HG03108 (cell line): Measurements from ENCODE around the gene SSC4D.

ENCODE experiments used
- ATAC-seq: cut with Tn5 transposase; IDR thresholded peaks from one replicate; pipeline ENCODE4 v1.9.1; 2021; ENCODE audit warnings: moderate library complexity; ENCODE audit not compliant: unreplicated experiment

Gene SSC4D

DNA sequence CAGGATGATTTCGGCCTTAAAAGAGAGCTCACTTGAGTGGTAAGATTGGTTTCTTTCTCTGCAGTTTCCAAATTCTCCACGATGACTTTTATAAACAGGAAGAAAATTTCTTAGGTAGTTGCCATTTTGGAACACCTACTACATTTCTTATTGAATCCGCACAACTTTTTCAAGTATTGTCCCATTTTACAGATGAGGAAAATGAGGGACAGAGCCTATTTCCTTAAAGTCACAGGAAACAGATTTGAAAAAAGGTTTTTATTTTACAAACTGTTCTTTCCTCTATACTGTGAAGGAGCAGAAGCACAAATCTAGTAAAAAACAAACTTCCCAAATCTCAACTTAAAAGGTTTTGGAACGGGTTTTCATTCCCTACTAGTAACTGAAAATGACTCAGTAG lies 53.4 kb downstream of the SSC4D start:
- ATAC-seq = no peak

DNA sequence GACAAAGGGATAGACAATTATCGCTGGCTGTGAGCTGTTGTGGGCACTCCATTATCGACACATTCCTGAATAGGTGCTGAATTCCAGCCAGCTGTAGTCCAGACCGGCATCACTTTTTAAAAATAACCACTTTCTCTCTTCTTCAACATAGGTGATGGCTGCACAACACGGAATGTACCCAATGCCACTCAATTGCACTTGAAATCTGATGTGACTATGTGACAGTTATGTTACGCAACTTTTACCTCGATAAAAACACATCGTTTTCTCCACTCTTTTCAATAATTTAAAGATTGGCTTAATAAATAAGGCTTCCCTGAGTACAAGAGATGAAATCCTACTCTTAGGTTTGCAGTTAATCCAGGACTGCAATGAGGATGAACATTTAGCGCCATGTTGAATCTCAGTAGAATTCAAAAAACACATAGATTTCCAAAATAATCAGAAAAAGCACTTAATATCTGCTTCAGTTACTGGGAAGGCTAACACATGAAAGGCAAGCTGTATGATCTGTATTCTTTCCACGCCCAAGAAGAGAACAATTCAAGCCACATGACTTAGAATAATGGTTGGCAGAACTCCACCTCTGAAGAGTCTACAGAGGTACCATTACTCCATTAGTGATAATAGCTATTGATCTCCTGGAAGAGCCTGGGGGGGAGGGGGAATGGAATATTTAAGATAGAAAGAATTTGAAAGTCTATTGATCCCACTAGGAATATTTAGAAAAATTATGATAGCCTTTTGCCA lies 54.3 kb downstream of the SSC4D start:
- no peak for ATAC-seq

DNA sequence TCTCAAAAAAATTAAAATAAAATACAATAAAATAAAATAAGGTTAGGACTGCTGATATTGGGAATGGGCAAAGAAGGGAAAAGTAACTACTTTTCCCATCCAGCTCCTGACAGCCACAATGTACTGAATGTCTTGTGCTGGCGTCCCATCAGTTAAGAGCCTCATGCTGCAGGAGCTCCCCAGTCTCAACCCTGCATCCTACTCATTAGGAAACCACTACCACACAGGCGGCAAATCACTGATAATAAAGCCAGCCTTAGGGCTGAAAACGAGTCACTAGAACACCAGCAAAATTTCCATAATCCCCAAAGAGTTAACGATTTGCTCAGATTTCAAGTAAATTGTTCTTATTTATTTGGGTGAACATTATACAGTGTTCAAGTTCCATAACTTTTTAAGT lies 55.0 kb downstream of the SSC4D start:
- no peak for ATAC-seq

DNA sequence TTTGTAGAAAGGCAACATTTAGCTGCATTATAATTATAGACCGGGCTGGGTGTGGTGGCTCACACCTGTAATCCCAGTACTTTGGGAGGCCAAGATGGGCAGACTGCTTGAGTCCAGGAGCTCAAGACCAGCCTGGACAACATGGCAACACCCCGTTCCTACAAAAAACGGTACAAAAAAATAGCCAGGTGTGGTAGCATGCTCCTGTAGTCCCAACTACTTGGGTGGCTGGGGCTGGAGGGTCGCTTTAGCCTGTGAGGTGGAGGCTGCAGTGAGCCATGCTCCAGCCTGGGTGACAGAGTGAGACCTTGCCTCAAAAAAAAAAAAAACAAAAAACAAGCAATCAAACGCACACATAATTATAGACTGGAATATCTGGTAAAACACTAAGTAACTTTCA lies 55.8 kb downstream of the SSC4D start:
- no peak for ATAC-seq

DNA sequence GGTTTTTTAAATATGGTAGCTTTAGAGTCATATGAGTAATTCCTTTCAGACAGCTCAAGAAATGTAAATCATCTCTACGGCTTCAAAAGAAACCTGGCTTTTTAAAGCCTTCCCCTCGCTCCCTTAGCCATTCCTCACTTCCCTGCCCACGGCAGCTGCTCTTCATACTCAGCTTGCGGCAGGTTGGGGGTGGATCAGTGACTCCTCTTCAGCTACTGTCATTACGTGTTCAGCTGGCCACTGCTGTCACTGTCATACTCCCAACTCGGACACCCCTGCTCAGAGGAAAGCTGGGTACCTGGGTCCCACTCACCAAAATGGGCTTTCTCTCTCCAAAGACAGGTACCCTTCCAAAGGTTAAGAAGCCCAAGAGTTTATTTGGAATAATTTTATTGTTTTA lies 57.3 kb downstream of the SSC4D start:
- ATAC-seq = no peak

DNA sequence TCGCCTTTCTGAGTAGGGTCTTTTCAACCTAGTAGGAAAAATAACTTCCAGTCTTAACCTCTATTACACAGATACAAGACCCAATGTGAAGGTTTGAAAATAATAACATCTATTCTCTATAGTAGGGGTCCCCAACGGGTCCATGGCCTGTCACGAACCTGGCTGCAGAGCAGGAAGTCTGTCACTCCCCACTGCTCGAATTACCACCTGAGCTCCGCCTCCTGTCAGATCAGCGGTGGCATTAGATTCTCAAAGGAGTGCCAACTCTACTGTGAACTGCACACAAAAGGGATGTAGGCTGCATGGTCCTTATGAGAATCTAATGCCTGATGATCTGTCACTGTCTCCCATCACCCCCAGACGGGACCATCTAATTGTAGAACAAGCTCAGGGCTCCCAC lies 58.1 kb downstream of the SSC4D start:
- no peak for ATAC-seq

DNA sequence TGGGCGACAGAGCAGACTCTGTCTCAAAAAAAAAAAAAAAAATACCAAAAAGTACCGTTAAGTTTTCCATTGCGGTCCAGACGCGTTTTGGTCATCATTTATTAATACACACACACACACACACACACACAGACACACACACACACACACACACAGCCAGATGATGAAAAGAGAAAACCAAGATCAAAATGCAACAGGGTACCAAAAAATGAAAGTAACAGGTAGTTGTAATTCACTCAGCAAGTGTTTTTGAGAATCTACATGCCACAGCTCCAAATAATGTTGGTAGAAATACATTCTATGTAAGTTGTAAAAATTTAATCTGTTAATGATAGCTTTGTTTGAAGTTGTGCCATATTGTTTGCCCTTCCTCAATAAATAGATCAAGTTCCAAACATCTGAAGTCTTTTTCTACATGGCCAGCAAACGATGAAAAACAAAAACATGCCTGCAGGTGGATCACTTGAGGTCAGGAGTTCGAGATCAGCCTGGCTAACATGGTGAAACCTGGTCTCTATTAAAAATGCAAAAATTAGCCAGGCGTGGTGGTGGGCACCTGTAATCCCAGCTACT lies 60.1 kb downstream of the SSC4D start:
- ATAC-seq = no peak

DNA sequence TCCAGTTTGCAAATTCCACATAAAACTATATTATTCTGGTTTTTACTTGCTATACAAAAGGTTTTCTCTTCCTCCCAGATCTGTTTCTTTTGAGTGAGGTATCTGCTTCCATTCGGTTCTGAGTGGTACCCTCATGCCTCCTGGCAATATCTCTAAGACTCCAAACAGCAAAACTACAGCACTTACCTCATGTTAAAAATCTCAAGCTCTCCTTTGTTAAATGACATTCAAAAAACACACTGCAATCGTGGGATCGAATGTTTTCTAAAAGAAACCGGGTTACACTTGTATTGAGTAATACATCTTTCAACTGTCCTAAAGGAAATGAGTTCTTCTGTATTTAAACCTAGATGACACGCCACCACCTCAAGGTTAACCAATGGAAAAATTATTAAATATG lies 61.8 kb downstream of the SSC4D start:
- no peak for ATAC-seq

DNA sequence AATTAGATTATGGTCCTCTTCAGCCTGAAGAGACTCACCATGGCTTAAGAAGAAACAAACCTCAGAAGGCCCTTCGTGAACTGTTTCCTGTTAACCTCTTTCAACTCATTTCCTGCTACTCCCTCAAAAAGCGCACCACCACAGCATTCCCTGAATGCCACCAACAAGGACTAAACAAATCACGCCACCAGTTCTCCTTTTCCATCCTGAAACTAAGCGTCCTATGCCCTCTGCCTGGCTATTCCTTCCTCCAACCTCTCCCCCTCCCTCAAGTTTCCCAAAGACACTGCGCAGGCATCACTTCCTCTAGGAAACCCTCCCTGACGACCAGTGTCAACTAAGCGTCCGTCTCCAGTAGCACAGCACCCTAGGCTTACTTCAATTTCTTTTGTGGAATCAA lies 62.7 kb downstream of the SSC4D start:
- ATAC-seq = no peak

DNA sequence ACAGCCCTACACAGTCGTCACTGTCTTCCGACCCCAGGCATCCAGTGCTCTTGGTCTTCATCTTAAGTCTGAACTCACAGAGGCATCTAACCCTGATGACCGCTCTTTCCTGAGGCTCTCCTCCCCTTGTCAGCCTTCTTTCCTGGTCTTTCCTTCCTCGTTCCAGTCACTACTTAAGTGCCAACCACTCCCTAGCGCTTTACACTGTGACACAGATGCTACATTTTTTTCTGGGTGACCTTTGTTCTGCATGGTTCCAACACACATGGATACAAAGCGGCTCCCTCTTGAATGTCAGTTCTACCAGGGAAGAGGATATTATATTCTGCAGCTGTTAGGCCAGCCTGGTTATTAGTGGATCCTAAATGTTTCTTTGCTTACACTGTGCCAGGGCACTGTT lies 63.4 kb downstream of the SSC4D start:
- no peak for ATAC-seq

DNA sequence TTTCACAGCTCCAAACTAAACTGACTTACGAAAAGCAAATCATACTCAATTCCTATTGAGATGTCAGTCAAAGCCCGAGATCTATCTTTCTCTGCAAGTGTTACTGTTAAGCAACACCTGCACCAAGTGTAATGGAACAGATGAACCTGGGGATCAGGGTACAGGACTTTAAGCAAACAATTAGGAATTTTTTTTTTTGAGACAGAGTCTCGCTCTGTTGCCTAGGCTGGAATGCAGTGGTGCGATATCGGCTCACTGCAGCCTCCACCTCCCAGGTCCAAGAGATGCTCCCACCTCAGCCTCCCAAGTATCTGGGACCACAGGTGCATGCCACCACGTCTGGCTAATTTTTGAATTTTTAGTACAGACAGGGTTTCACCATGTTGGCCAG lies 65.6 kb downstream of the SSC4D start:
- ATAC-seq = no peak

DNA sequence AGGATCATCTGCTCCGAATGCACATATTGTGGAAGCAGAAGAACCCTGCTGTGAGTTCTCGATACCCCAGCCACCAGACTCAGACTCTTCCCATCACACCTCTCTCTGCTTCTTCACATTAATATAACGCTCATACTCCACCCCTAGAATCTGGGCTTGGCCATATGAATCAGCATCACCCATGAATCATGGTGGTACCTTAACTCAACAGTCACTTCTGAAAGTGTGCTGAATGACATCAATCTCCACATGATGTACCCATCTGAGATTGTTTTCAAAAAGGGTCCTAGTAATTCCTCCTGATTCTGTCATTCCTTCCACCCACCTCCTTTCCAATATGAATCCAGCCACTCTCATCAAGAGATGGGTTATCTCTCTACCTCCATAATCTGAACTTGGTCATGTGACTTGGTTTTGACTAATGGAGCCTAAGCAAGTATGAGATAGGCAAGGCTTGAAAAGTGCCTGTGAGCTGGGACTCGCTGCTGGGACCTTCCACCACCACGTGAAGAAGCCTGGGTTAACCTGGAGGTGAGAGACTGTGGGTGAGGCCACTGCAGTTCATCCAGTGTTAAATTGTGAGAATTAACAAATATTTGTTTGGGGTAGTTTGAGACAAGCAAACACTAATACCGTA lies 66.1 kb downstream of the SSC4D start:
- no peak for ATAC-seq

DNA sequence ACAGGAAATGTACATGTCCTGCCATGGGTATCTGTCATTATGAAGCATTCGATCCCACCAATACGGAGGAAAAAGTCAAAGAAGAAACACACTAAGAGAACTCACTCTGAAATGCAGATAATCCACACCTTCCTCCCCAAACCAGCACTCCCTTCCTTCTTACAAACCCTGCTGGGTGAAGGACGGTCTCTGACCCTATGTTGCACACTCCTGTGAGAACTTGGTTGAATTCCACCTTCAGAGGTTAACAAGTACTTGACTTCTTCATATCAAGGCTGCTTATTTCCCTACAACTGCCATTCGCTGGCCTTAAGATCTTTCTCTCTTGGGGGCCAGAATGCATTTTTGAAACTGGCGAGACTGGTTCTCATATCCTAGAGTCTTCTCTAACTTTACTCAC lies 67.3 kb downstream of the SSC4D start:
- no peak for ATAC-seq

DNA sequence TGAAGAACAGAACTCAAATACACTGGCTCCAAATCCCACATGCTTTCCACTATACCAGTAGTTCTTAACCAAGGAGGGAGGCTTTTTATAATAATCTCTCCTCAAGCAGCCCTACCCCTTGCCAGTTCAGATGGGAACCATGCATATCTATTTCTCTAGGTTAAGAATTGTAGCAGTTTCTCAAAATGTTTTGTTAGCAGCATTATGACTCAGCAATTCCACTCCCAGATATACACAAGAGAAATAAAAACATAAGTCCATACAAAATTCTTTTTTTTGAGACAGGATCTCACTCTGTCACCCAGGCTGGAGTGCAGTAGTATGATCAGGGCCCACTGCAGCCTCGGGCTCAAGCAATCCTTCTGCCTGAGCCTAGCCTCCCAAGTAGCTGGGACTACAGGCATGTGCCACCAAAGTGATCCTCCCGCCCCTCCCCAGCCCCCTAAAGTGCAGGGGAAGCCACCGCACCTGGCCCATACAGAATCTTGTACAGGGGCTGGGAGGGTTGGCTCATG lies 68.8 kb downstream of the SSC4D start:
- no peak for ATAC-seq
